Panc1 (cell line): ENCODE data around the gene MAPKAPK3. TPM values are rescaled to one million over a fixed set of nuclear protein-coding genes. Genes with fewer than 3 reads are reported as not detected.

Source experiments
- ATAC-seq: fragments of 200-7000 bp; cut with Tn5 transposase; 2 replicates; pipeline ENCODE4 v1.9.1; 2020; ENCODE audit warnings: mild to moderate bottlenecking, moderate library complexity
- BruUV-seq: library from RNA; stranded (reverse); fragments of 400-500 nt; replicated peaks from 2 replicates; lab custom pipeline; 2021; lab: Mats Ljungman, UMichigan
- CTCF ChIA-PET: fragments of 300-600 bp; sonication (Branson Sonifier 250); formaldehyde crosslinking; loops from one replicate; lab custom pipeline; 2022; ENCODE audit warnings: antibody characterized with exemption; lab: Charles Lee
- POLR2A ChIA-PET: fragments of 300-600 bp; sonication (Branson Sonifier 250); formaldehyde crosslinking; loops from one replicate; lab custom pipeline; 2022; ENCODE audit warnings: antibody characterized with exemption; lab: Charles Lee
- DNase-seq: peaks from one replicate; pipeline ENCODE4 v3.0.0-alpha.2; 2010; ENCODE audit warnings: low read depth, low spot score
- H3K27ac ChIP-seq: 2 replicates; pipeline ENCODE4 v1.5.1; 2011; ENCODE audit warnings: mild to moderate bottlenecking, low read length, inconsistent platforms
- H3K27me3 ChIP-seq: fragments of 200-500 bp; sonication (Bioruptor generic); 2 replicates; pipeline ENCODE4 v1.6.0; 2014; ENCODE audit warnings: low read length, inconsistent platforms; ENCODE audit not compliant: control insufficient read depth, insufficient read depth
- H3K36me3 ChIP-seq: fragments of 200-500 bp; sonication (Bioruptor generic); 2 replicates; pipeline ENCODE4 v1.5.1; 2014; ENCODE audit warnings: inconsistent platforms, mild to moderate bottlenecking, low read length, moderate library complexity; ENCODE audit not compliant: control insufficient read depth, insufficient read depth
- H3K4me1 ChIP-seq: 2 replicates; pipeline ENCODE4 v1.5.1; 2011; ENCODE audit warnings: inconsistent platforms, mild to moderate bottlenecking, low read length, moderate library complexity; ENCODE audit not compliant: control insufficient read depth, insufficient read depth
- H3K4me3 ChIP-seq, 2 experiments: 2 replicates each; pipeline ENCODE4 v1.5.1; 2011 to 2012; ENCODE audit warnings: low read depth in 2 of 2, low read length in 2 of 2, mild to moderate bottlenecking in 2 of 2, inconsistent platforms in 1 of 2, moderate library complexity in 1 of 2
- H3K9me3 ChIP-seq: fragments of 200-500 bp; sonication (Bioruptor generic); 2 replicates; pipeline ENCODE4 v1.5.1; 2014; ENCODE audit warnings: low read depth, mild to moderate bottlenecking, inconsistent platforms, low read length, moderate library complexity; ENCODE audit not compliant: control insufficient read depth, insufficient read depth
- CTCF ChIP-seq: fragments of 450-650 bp; IDR thresholded peaks from 2 replicates; pipeline ENCODE4 v1.5.1; 2017; ENCODE audit warnings: mild to moderate bottlenecking
- POLR2AphosphoS5 ChIP-seq: IDR thresholded peaks from 2 replicates; pipeline ENCODE4 v1.6.1; 2012; ENCODE audit warnings: mild to moderate bottlenecking, low read depth, low read length, moderate library complexity
- REST ChIP-seq, 2 experiments: IDR thresholded peaks; 2 replicates each; pipeline ENCODE4 v1.6.1; 2011 to 2012; ENCODE audit warnings: low read depth in 2 of 2, control low read depth in 1 of 2, low read length in 1 of 2, mild to moderate bottlenecking in 1 of 2, moderate library complexity in 1 of 2; ENCODE audit not compliant: insufficient read depth in 1 of 2
- SIN3A ChIP-seq: IDR thresholded peaks from 2 replicates; pipeline ENCODE4 v1.6.1; 2012; ENCODE audit warnings: low read depth, mild to moderate bottlenecking, low read length, moderate library complexity, borderline replicate concordance; ENCODE audit not compliant: insufficient read depth
- TCF7L2 ChIP-seq: IDR thresholded peaks from 2 replicates; pipeline ENCODE4 v1.6.1; 2011; ENCODE audit warnings: mild to moderate bottlenecking, low read depth, low read length, inconsistent platforms
- in situ Hi-C: cut with HindIII; loops from 2 replicates; pipeline ENCODE4 v1.10.0; 2016; ENCODE audit warnings: low sequenced_read_pairs, low pct_unique_long_range_greater_than_20kb
- intact Hi-C: fragments of 100-400 bp; cut with micrococcal nuclease; formaldehyde crosslinking; loops from one replicate; pipeline ENCODE4 v1.10.0; 2022; ENCODE audit not compliant: unreplicated experiment
- total RNA-seq: library from RNA; stranded (reverse); gene quantifications from one replicate; pipeline ENCODE4 v1.2.1, GENCODE V29; 2021; ENCODE audit not compliant: unreplicated experiment

MAPKAPK3 gene
- total RNA-seq, 1 experiment from 2014 or later, result 14.8 TPM

- no TSS peak for BruUV-seq
- ATAC-seq, result no peak
- TF ChIP-seq POLR2AphosphoS5, result no peak
- intact Hi-C loops, result no loop called here
- POLR2A ChIA-PET, result no interaction called here
- no peaks in the 10 kb centered on the region for H3K27me3 ChIP-seq
- no peak overlapping the region for H3K4me3 ChIP-seq
- no peaks in the 10 kb centered on the region for H3K9me3 ChIP-seq
- H3K4me1 ChIP-seq, result no peaks in the 10 kb centered on the region; the same call in 1 of the 2 replicates
- no peak for DNase-seq
- H3K36me3 ChIP-seq, result no peaks in the 10 kb centered on the region
- CTCF ChIA-PET, result interaction anchor here (0.6 kb wide), 1 partner anchor 229 kb away, joined by 3 read pairs; no protein-coding TSS in a partner anchor
- in situ Hi-C loops, result no loop called here
- no peak overlapping the region for H3K27ac ChIP-seq
Observed at GRCh38 chr3:50628601-50629000, 11.7 kb downstream of the MAPKAPK3 start.

- no peak for TF ChIP-seq REST (IDR thresholded peaks at IDR 0.05; ENCODE audit: insufficient read depth in 1 of 2, low read depth in 2 of 2, low read length in 1 of 2)
- TF ChIP-seq TCF7L2, result no peak
- no peak for TF ChIP-seq SIN3A
- TF ChIP-seq CTCF, result no peak
- TF ChIP-seq POLR2AphosphoS5, result no peak
- intact Hi-C loops, result no loop called here
- H3K4me1 ChIP-seq, result no peaks in the 10 kb centered on the region
- no peaks in the 10 kb centered on the region for H3K27me3 ChIP-seq
- in situ Hi-C loops, result no loop called here
- no peaks in the 10 kb centered on the region for H3K9me3 ChIP-seq
- no peak overlapping the region for H3K4me3 ChIP-seq
- no peak overlapping the region for H3K27ac ChIP-seq
- no peak for DNase-seq
- BruUV-seq, result no TSS peak
- no peak for ATAC-seq
- POLR2A ChIA-PET, result no interaction called here
- no peaks in the 10 kb centered on the region for H3K36me3 ChIP-seq
- CTCF ChIA-PET, result no interaction called here
Observed at GRCh38 chr3:50630394-50630793, 13.4 kb downstream of the MAPKAPK3 start.

GRCh38 chr3:50630877-50631276, 13.9 kb downstream of the MAPKAPK3 start:
- DNase-seq (no peak), ATAC-seq (no peak)
- Histone ChIP-seq H3K27ac (no peak overlapping the region), H3K4me3 (no peak overlapping the region), H3K9me3 (no peaks in the 10 kb centered on the region), H3K4me1 (no peaks in the 10 kb centered on the region), H3K27me3 (no peaks in the 10 kb centered on the region), H3K36me3 (no peaks in the 10 kb centered on the region)
- intact Hi-C loops (no loop called here), in situ Hi-C loops (no loop called here)
- ChIA-PET POLR2A (no interaction called here), CTCF (no interaction called here)
- TF ChIP-seq CTCF, result no peak
- TF ChIP-seq TCF7L2, result no peak
- TF ChIP-seq REST (IDR thresholded peaks at IDR 0.05; ENCODE audit: insufficient read depth in 1 of 2, low read depth in 2 of 2, low read length in 1 of 2), result no peak
- TF ChIP-seq POLR2AphosphoS5, result no peak
- no peak for TF ChIP-seq SIN3A
- no TSS peak for BruUV-seq
